ENCODE data around the gene AGBL5.

AGBL5 gene

DNA sequence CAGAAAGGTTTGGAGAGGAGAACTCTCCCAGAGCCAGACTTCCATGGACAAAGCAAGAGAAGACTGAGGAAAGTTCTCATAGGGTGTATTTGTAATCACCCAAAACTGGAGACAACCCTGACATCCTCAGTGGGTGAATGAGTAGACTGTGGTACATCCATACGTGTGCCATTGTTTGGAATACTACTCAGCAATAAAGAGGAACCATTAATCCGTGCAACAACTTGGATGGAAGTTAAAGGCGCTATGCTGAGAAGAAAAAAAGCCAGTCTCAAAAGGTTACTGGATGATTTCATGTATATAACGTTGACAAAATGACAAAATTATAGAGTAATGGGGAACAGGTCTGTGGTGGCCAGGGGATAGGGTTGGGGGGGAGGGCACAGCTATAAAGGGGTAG, 42.8 kb upstream of the AGBL5 start:
- TF ChIP-seq, protein P1, sequence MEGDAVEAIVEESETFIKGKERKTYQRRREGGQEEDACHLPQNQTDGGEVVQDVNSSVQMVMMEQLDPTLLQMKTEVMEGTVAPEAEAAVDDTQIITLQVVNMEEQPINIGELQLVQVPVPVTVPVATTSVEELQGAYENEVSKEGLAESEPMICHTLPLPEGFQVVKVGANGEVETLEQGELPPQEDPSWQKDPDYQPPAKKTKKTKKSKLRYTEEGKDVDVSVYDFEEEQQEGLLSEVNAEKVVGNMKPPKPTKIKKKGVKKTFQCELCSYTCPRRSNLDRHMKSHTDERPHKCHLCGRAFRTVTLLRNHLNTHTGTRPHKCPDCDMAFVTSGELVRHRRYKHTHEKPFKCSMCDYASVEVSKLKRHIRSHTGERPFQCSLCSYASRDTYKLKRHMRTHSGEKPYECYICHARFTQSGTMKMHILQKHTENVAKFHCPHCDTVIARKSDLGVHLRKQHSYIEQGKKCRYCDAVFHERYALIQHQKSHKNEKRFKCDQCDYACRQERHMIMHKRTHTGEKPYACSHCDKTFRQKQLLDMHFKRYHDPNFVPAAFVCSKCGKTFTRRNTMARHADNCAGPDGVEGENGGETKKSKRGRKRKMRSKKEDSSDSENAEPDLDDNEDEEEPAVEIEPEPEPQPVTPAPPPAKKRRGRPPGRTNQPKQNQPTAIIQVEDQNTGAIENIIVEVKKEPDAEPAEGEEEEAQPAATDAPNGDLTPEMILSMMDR (IDR thresholded peaks at IDR 0.05; ENCODE audit: low read depth, low read length): no peak
- DNase-seq (ENCODE audit: extremely low read depth, low read depth): no peak

DNA sequence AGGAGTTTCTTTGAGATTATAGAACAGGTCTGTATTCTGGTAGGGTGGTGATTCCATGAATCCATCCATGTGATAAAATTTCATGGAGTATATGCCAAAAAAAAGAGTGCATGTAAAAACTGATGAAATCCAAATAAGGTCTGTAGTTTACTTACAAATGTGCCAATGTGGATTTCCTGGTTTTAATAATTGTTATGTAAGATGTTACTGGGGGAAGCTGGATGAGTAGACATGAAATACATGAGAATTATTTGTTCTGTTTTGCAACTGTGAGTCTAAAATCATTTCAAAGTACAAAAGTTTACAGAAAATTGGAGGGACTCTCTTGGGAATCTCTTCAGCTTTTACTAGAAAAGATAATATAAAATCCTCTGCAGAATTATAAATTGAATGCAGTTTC, 42.4 kb upstream of the AGBL5 start:
- DNase-seq (ENCODE audit: extremely low read depth, low read depth): no peak
- TF ChIP-seq, protein P1 (IDR thresholded peaks at IDR 0.05; ENCODE audit: low read depth, low read length): no peak

DNA sequence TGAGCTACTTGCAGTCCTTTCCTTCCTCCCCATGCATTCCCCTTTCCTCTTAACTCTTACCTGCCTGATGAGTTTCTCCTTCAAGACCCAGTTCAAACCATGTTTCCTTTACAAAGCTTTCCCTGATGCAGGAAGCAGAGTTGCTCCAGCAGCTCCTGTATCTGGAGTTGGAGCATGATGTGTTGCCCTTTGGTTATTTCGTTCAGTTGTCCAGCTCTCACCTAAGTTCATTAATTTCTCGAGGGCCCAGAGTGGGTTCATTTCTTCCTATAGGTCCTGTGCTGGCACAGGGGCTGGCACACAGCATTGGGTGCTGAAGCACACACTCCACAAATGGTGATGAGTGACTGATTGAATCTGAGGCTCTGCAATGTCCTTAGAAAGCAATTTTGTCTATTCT, 41.8 kb upstream of the AGBL5 start:
- DNase-seq (ENCODE audit: extremely low read depth, low read depth): no peak
- TF ChIP-seq, protein P1 (IDR thresholded peaks at IDR 0.05; ENCODE audit: low read depth, low read length): no peak

DNA sequence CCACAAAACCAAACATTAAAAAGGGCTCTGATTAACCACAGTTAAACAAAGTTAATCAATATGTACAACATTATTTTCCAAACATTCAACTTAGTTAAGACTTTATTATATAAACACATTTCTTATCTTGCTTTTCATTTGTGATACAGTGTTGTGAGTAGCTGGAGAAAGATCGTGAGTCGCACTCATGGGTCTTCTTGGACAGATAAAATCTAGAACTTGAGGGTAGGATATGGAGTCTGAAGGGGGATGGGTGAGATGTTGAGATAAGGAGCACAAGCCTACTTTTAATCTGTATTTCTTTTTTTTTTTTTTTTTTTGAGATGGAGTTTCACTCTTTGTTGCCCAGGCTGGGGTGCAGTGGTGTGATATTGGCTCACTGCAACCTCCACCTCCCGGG, 41.3 kb upstream of the AGBL5 start:
- DNase-seq (ENCODE audit: extremely low read depth, low read depth): no peak
- TF ChIP-seq, protein P1 (IDR thresholded peaks at IDR 0.05; ENCODE audit: low read depth, low read length): no peak

DNA sequence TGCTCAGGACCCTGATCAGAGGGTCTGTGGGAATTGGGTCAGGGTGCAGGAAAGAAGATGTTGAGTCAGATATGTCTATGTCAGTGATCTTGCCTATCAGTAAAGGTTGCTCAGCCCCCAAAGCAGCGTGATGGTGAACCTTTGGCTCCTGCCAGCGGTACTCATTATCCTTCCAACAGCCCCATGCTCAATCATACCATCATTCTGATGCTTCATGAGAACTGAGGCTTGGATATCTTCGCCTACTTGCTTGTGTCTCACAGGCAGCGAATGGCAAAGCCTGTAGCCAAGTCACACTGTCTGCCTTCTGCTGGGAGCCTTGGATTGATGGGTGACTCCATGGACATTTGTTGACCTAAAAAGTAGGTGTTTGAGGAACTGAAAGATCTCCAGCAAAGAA, 37.7 kb upstream of the AGBL5 start:
- DNase-seq (ENCODE audit: extremely low read depth, low read depth): no peak
- TF ChIP-seq, protein P1 (IDR thresholded peaks at IDR 0.05; ENCODE audit: low read depth, low read length): no peak

DNA sequence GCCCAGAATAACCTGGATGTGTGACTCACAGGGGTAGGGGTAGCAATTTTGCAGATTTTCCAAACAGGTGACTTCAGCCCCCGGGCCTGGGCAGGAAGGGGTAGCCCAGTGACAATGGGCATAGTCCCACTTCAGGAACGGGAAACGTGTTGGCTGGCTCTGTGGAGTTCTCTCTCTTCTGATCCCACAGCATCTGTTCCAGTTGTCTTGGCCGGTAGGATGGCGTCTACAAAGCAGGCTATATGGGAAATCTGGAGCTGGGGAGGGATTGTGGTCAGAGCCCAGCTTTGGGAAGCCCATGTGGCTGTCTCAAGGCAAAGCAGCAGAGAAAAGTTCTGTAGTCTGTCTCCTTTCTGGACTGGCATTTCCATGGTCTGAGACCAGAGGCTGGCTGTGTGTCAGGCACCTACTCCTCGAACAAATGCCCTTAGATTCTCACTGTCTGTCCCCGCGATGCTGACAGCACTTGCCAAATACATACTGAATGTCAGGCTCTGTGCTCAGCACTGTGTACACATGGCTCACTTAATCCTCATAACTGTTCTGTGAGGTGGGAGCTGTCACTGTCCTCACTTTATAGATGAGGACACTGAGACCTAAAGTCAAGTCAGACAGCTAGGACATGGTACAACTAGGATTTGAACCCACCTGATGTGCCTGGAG, 36.6 kb upstream of the AGBL5 start:
- no peak for DNase-seq (ENCODE audit: extremely low read depth, low read depth)
- TF ChIP-seq, protein P1 (IDR thresholded peaks at IDR 0.05; ENCODE audit: low read depth, low read length): no peak

DNA sequence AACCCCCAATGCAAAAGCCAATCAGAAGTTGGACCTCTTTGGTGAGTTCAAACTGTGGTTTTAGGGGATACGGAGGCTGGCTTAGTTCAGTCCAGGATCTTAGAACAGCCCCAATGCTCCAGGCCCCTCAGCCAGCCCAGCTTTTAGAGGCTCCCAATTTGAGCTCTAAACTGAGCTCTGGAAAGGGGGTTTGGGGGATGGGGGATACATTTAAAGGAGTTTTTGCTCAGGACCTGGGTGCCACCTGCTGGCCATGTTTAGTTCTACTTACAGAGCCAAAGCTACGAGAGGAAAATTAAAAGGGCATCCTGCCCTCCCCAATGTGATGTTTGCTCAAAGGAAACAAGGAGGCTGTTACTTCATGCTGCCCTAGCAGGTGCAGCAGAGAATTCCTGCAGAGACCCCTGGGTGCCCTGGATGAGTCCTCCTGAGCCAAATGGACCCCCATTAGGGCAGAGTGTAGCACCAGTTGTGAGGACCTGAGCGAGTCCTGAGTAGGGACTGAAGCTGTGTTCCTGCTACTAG, 34.6 kb upstream of the AGBL5 start:
- DNase-seq (ENCODE audit: extremely low read depth, low read depth): peak; percentile 42
- TF ChIP-seq, protein P1 (IDR thresholded peaks at IDR 0.05; ENCODE audit: low read depth, low read length): peak; percentile 77
